Measurements from ENCODE around the gene GPALPP1. TPM values are rescaled to one million over a fixed set of nuclear protein-coding genes. Genes with fewer than 3 reads are reported as not detected.
"Not testable (repeated sequence)": the region's sequence is repeated elsewhere in the genome, so short reads cannot be mapped to it uniquely, and the experiment has no call there.

GPALPP1 gene
- polyA plus RNA-seq, 2 donors: 5.0 to 8.0 TPM

GRCh38 chr13:45003417-45003816, 14.1 kb downstream of the GPALPP1 start:
- no peak overlapping the region for H3K27ac ChIP-seq (ENCODE audit: low read depth in 2 of 2, low read length in 1 of 2)
- no peaks in the 10 kb centered on the region for H3K27me3 ChIP-seq (ENCODE audit: control insufficient read depth in 1 of 2, insufficient read depth in 2 of 2, low read length in 2 of 2)
- no peaks in the 10 kb centered on the region for H3K9me3 ChIP-seq (ENCODE audit: control insufficient read depth in 2 of 2, insufficient read depth in 1 of 2, low read depth in 1 of 2, low read length in 1 of 2)
- no peak overlapping the region for H3K4me3 ChIP-seq (ENCODE audit: low read depth in 1 of 2, low read length in 2 of 2)
- peaks cover 6% of the 10 kb centered on the region in 2 donors for H3K36me3 ChIP-seq (ENCODE audit: control insufficient read depth in 2 of 2, insufficient read depth in 2 of 2, low read length in 1 of 2)
- H3K4me1 ChIP-seq (ENCODE audit: control insufficient read depth in 2 of 2, insufficient read depth in 2 of 2, low read length in 1 of 2): no peaks in the 10 kb centered on the region

- Histone ChIP-seq H3K27ac (ENCODE audit: low read depth in 2 of 2, low read length in 1 of 2) (no peak overlapping the region), H3K4me3 (ENCODE audit: low read depth in 1 of 2, low read length in 2 of 2) (no peak overlapping the region), H3K9me3 (ENCODE audit: control insufficient read depth in 2 of 2, insufficient read depth in 1 of 2, low read depth in 1 of 2, low read length in 1 of 2) (no peaks in the 10 kb centered on the region), H3K4me1 (ENCODE audit: control insufficient read depth in 2 of 2, insufficient read depth in 2 of 2, low read length in 1 of 2) (no peaks in the 10 kb centered on the region), H3K36me3 (ENCODE audit: control insufficient read depth in 2 of 2, insufficient read depth in 2 of 2, low read length in 1 of 2) (peaks cover 6% of the 10 kb centered on the region in 2 donors), H3K27me3 (ENCODE audit: control insufficient read depth in 1 of 2, insufficient read depth in 2 of 2, low read length in 2 of 2) (no peaks in the 10 kb centered on the region)
- 98 to 99% methylated on average over 2 of the region's 2 CpGs for WGBS, 2 donors
Measured at GRCh38 chr13:45004096-45004495, 14.8 kb downstream of the GPALPP1 start.

- H3K9me3 ChIP-seq (ENCODE audit: control insufficient read depth in 2 of 2, insufficient read depth in 1 of 2, low read depth in 1 of 2, low read length in 1 of 2): no peaks in the 10 kb centered on the region
- no peaks in the 10 kb centered on the region for H3K4me1 ChIP-seq (ENCODE audit: control insufficient read depth in 2 of 2, insufficient read depth in 2 of 2, low read length in 1 of 2)
- H3K27me3 ChIP-seq (ENCODE audit: control insufficient read depth in 1 of 2, insufficient read depth in 2 of 2, low read length in 2 of 2): no peaks in the 10 kb centered on the region
- no peak overlapping the region for H3K27ac ChIP-seq (ENCODE audit: low read depth in 2 of 2, low read length in 1 of 2)
- no peak overlapping the region for H3K4me3 ChIP-seq (ENCODE audit: low read depth in 1 of 2, low read length in 2 of 2)
- peaks cover 1% of the 10 kb centered on the region in 2 donors for H3K36me3 ChIP-seq (ENCODE audit: control insufficient read depth in 2 of 2, insufficient read depth in 2 of 2, low read length in 1 of 2)
Measured at GRCh38 chr13:45007225-45007624, 17.9 kb downstream of the GPALPP1 start.

- WGBS, 2 donors: 100% methylated on average over 1 of the region's 1 CpG
- Histone ChIP-seq H3K4me1 (ENCODE audit: control insufficient read depth in 2 of 2, insufficient read depth in 2 of 2, low read length in 1 of 2) (no peaks in the 10 kb centered on the region), H3K27me3 (ENCODE audit: control insufficient read depth in 1 of 2, insufficient read depth in 2 of 2, low read length in 2 of 2) (no peaks in the 10 kb centered on the region), H3K9me3 (ENCODE audit: control insufficient read depth in 2 of 2, insufficient read depth in 1 of 2, low read depth in 1 of 2, low read length in 1 of 2) (no peaks in the 10 kb centered on the region), H3K27ac (ENCODE audit: low read depth in 2 of 2, low read length in 1 of 2) (no peak overlapping the region), H3K4me3 (ENCODE audit: low read depth in 1 of 2, low read length in 2 of 2) (no peak overlapping the region), H3K36me3 (ENCODE audit: control insufficient read depth in 2 of 2, insufficient read depth in 2 of 2, low read length in 1 of 2) (no peaks in the 10 kb centered on the region)
Measured at GRCh38 chr13:45007823-45008222, 18.5 kb downstream of the GPALPP1 start.

GRCh38 chr13:45011198-45011597, 21.9 kb downstream of the GPALPP1 start:
- no peak overlapping the region for H3K4me3 ChIP-seq (ENCODE audit: low read depth in 1 of 2, low read length in 2 of 2)
- H3K27ac ChIP-seq (ENCODE audit: low read depth in 2 of 2, low read length in 1 of 2): no peak overlapping the region
- H3K27me3 ChIP-seq (ENCODE audit: control insufficient read depth in 1 of 2, insufficient read depth in 2 of 2, low read length in 2 of 2): no peaks in the 10 kb centered on the region
- 94 to 96% methylated on average over 6 of the region's 6 CpGs for WGBS, 2 donors
- no peaks in the 10 kb centered on the region for H3K9me3 ChIP-seq (ENCODE audit: control insufficient read depth in 2 of 2, insufficient read depth in 1 of 2, low read depth in 1 of 2, low read length in 1 of 2)
- H3K36me3 ChIP-seq (ENCODE audit: control insufficient read depth in 2 of 2, insufficient read depth in 2 of 2, low read length in 1 of 2): no peaks in the 10 kb centered on the region
- no peaks in the 10 kb centered on the region for H3K4me1 ChIP-seq (ENCODE audit: control insufficient read depth in 2 of 2, insufficient read depth in 2 of 2, low read length in 1 of 2)

- Histone ChIP-seq H3K27ac (ENCODE audit: low read depth in 2 of 2, low read length in 1 of 2) (no peak overlapping the region), H3K9me3 (ENCODE audit: control insufficient read depth in 2 of 2, insufficient read depth in 1 of 2, low read depth in 1 of 2, low read length in 1 of 2) (no peaks in the 10 kb centered on the region), H3K36me3 (ENCODE audit: control insufficient read depth in 2 of 2, insufficient read depth in 2 of 2, low read length in 1 of 2) (peaks cover 0 to 2% of the 10 kb centered on the region in 2 donors), H3K4me3 (ENCODE audit: low read depth in 1 of 2, low read length in 2 of 2) (no peak overlapping the region), H3K27me3 (ENCODE audit: control insufficient read depth in 1 of 2, insufficient read depth in 2 of 2, low read length in 2 of 2) (no peaks in the 10 kb centered on the region), H3K4me1 (ENCODE audit: control insufficient read depth in 2 of 2, insufficient read depth in 2 of 2, low read length in 1 of 2) (no peaks in the 10 kb centered on the region)
- 49 to 69% methylated on average over 2 of the region's 2 CpGs for WGBS, 2 donors
Measured at GRCh38 chr13:45015300-45015699, 26.0 kb downstream of the GPALPP1 start.

GRCh38 chr13:45016792-45017425, 27.6 kb downstream of the GPALPP1 start:
- no peak overlapping the region for H3K4me3 ChIP-seq (ENCODE audit: low read depth in 1 of 2, low read length in 2 of 2)
- no peaks in the 10 kb centered on the region for H3K27me3 ChIP-seq (ENCODE audit: control insufficient read depth in 1 of 2, insufficient read depth in 2 of 2, low read length in 2 of 2)
- 93 to 97% methylated on average over 3 of the region's 3 CpGs for WGBS, 2 donors
- no peak overlapping the region for H3K27ac ChIP-seq (ENCODE audit: low read depth in 2 of 2, low read length in 1 of 2)
- H3K9me3 ChIP-seq (ENCODE audit: control insufficient read depth in 2 of 2, insufficient read depth in 1 of 2, low read depth in 1 of 2, low read length in 1 of 2): no peaks in the 10 kb centered on the region
- no peaks in the 10 kb centered on the region for H3K4me1 ChIP-seq (ENCODE audit: control insufficient read depth in 2 of 2, insufficient read depth in 2 of 2, low read length in 1 of 2)
- H3K36me3 ChIP-seq (ENCODE audit: control insufficient read depth in 2 of 2, insufficient read depth in 2 of 2, low read length in 1 of 2): peaks cover 0 to 2% of the 10 kb centered on the region in 2 donors

GRCh38 chr13:45019981-45020380, 30.6 kb downstream of the GPALPP1 start:
- not testable (repeated sequence) for H3K4me1 ChIP-seq (ENCODE audit: control insufficient read depth in 2 of 2, insufficient read depth in 2 of 2, low read length in 1 of 2); H3K27ac ChIP-seq (ENCODE audit: low read depth in 2 of 2, low read length in 1 of 2); H3K36me3 ChIP-seq (ENCODE audit: control insufficient read depth in 2 of 2, insufficient read depth in 2 of 2, low read length in 1 of 2); H3K4me3 ChIP-seq (ENCODE audit: low read depth in 1 of 2, low read length in 2 of 2); H3K9me3 ChIP-seq (ENCODE audit: control insufficient read depth in 2 of 2, insufficient read depth in 1 of 2, low read depth in 1 of 2, low read length in 1 of 2); H3K27me3 ChIP-seq (ENCODE audit: control insufficient read depth in 1 of 2, insufficient read depth in 2 of 2, low read length in 2 of 2)
- 90 to 92% methylated on average over 7 of the region's 7 CpGs for WGBS, 2 donors

- Histone ChIP-seq H3K9me3 (ENCODE audit: control insufficient read depth in 2 of 2, insufficient read depth in 1 of 2, low read depth in 1 of 2, low read length in 1 of 2) (no peaks in the 10 kb centered on the region), H3K36me3 (ENCODE audit: control insufficient read depth in 2 of 2, insufficient read depth in 2 of 2, low read length in 1 of 2) (peaks cover 0 to 2% of the 10 kb centered on the region in 2 donors), H3K4me3 (ENCODE audit: low read depth in 1 of 2, low read length in 2 of 2) (no peak overlapping the region), H3K4me1 (ENCODE audit: control insufficient read depth in 2 of 2, insufficient read depth in 2 of 2, low read length in 1 of 2) (no peaks in the 10 kb centered on the region), H3K27me3 (ENCODE audit: control insufficient read depth in 1 of 2, insufficient read depth in 2 of 2, low read length in 2 of 2) (no peaks in the 10 kb centered on the region), H3K27ac (ENCODE audit: low read depth in 2 of 2, low read length in 1 of 2) (no peak overlapping the region)
- WGBS, 2 donors: 83 to 93% methylated on average over 3 of the region's 3 CpGs
Measured at GRCh38 chr13:45021250-45021649, 31.9 kb downstream of the GPALPP1 start.

- Histone ChIP-seq H3K4me3 (ENCODE audit: low read depth in 1 of 2, low read length in 2 of 2) (no peak overlapping the region), H3K36me3 (ENCODE audit: control insufficient read depth in 2 of 2, insufficient read depth in 2 of 2, low read length in 1 of 2) (peaks cover 0 to 3% of the 10 kb centered on the region in 2 donors), H3K4me1 (ENCODE audit: control insufficient read depth in 2 of 2, insufficient read depth in 2 of 2, low read length in 1 of 2) (no peaks in the 10 kb centered on the region), H3K27ac (ENCODE audit: low read depth in 2 of 2, low read length in 1 of 2) (no peak overlapping the region), H3K27me3 (ENCODE audit: control insufficient read depth in 1 of 2, insufficient read depth in 2 of 2, low read length in 2 of 2) (no peaks in the 10 kb centered on the region), H3K9me3 (ENCODE audit: control insufficient read depth in 2 of 2, insufficient read depth in 1 of 2, low read depth in 1 of 2, low read length in 1 of 2) (no peaks in the 10 kb centered on the region)
- WGBS, 2 donors: 100% methylated on average over 2 of the region's 2 CpGs
Measured at GRCh38 chr13:45024847-45025246, 35.5 kb downstream of the GPALPP1 start.
